Activated B cell treated with CpG ODN at 0.5 μM for 24 hours (primary cell): ENCODE results near the gene ANKS3. TPM values are rescaled to one million over a fixed set of nuclear protein-coding genes. Genes with fewer than 3 reads are reported as not detected.
A peak's percentile ranks its signal among the peaks of the same experiment; 100 is the strongest.
"Not testable (repeated sequence)": the region's sequence is repeated elsewhere in the genome, so short reads cannot be mapped to it uniquely, and the experiment has no call there.

Experiments used
- ATAC-seq: fragments of 200-7000 bp; cut with Tn5 transposase; one replicate; pipeline ENCODE4 v1.10.0; 2021; ENCODE audit warnings: low read depth, mild to moderate bottlenecking, moderate library complexity
- CTCF ChIA-PET: fragments of 350-600 bp; sonication (Branson Sonifier 250); formaldehyde crosslinking; loops from one replicate; lab custom pipeline; 2021; ENCODE audit warnings: antibody characterized with exemption; lab: Charles Lee
- POLR2A ChIA-PET: fragments of 350-600 bp; sonication (Branson Sonifier 250); formaldehyde crosslinking; loops from one replicate; lab custom pipeline; 2021; ENCODE audit warnings: antibody characterized with exemption; lab: Charles Lee
- DNase-seq: peaks from one replicate; pipeline ENCODE4 v3.0.0; 2022
- H3K27ac Mint-ChIP-seq: one replicate; pipeline ENCODE4 v1.8.0; 2020; ENCODE audit warnings: mixed read lengths
- H3K27me3 Mint-ChIP-seq: one replicate; pipeline ENCODE4 v1.8.0; 2021; ENCODE audit warnings: mixed read lengths
- H3K36me3 Mint-ChIP-seq: one replicate; pipeline ENCODE4 v1.8.0; 2021; ENCODE audit warnings: low read depth, mixed read lengths
- H3K4me1 Mint-ChIP-seq: one replicate; pipeline ENCODE4 v1.8.0; 2021; ENCODE audit warnings: mixed read lengths
- H3K4me3 Mint-ChIP-seq: one replicate; pipeline ENCODE4 v1.8.0; 2020; ENCODE audit warnings: mild to moderate bottlenecking, mixed read lengths
- H3K9me3 Mint-ChIP-seq: one replicate; pipeline ENCODE4 v1.8.0; 2020; ENCODE audit warnings: mixed read lengths
- intact Hi-C: fragments of 100-400 bp; cut with micrococcal nuclease; formaldehyde crosslinking; loops from one replicate; pipeline ENCODE4 v1.15.1; 2024
- total RNA-seq: library from RNA; stranded (reverse); gene quantifications from 2 replicates; pipeline ENCODE4 v1.2.3, GENCODE V29; 2022
- TF ChIP-seq, protein P1 (sequence below): fragments of 200-600 bp; IDR thresholded peaks from one replicate; pipeline ENCODE4 v1.8.0; 2022; ENCODE audit warnings: antibody characterized with exemption, mild to moderate bottlenecking

Gene ANKS3
- total RNA-seq, 1 donor from 2014 or later: 21.9 TPM

DNA sequence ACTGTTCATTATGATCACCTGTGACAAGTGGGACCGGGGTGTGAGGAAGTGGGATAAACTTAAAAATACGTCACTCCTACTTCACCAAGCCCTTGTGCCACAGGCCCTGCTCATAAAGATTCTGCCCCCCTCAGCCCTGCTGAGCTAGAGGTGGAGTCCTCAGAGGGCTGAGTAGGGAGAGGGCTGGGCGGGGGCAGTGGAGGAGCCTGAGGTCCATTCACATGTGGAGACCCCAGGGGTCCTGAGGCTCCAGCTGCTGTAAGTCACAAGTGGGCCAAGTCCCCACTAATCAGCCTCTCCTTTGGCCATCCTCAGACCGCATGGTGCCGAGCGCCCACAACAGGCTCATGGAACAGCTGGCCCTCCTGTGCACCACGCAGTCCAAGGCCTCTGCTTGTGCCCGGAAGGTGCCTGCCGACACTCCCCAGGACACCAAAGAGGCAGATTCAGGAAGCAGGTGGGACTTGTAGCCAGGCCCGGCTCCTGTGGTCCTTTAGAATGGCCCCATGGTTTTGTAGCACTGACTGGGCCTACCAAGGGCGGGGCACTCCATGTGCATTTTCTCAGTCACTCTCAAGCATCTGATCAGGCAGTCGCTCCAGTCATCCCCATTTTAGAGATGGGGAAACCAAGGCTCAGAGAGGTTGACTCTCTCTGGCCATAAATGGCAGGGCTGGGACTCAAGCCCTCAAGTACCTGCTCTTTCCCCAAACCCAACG lies 10.6 kb upstream of the ANKS3 start:
- DNase-seq: no peak
- H3K4me1 Mint-ChIP-seq: peaks cover 25% of the 10 kb centered on the region
- no peaks in the 10 kb centered on the region for H3K9me3 Mint-ChIP-seq
- no peak overlapping the region for H3K27ac Mint-ChIP-seq
- no peak for ATAC-seq
- ChIA-PET CTCF (no interaction called here), POLR2A (no interaction called here)
- intact Hi-C loops: no loop called here
- H3K4me3 Mint-ChIP-seq: no peak overlapping the region
- no peaks in the 10 kb centered on the region for H3K36me3 Mint-ChIP-seq
- no peaks in the 10 kb centered on the region for H3K27me3 Mint-ChIP-seq
- TF ChIP-seq, protein P1, sequence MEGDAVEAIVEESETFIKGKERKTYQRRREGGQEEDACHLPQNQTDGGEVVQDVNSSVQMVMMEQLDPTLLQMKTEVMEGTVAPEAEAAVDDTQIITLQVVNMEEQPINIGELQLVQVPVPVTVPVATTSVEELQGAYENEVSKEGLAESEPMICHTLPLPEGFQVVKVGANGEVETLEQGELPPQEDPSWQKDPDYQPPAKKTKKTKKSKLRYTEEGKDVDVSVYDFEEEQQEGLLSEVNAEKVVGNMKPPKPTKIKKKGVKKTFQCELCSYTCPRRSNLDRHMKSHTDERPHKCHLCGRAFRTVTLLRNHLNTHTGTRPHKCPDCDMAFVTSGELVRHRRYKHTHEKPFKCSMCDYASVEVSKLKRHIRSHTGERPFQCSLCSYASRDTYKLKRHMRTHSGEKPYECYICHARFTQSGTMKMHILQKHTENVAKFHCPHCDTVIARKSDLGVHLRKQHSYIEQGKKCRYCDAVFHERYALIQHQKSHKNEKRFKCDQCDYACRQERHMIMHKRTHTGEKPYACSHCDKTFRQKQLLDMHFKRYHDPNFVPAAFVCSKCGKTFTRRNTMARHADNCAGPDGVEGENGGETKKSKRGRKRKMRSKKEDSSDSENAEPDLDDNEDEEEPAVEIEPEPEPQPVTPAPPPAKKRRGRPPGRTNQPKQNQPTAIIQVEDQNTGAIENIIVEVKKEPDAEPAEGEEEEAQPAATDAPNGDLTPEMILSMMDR: no peak

DNA sequence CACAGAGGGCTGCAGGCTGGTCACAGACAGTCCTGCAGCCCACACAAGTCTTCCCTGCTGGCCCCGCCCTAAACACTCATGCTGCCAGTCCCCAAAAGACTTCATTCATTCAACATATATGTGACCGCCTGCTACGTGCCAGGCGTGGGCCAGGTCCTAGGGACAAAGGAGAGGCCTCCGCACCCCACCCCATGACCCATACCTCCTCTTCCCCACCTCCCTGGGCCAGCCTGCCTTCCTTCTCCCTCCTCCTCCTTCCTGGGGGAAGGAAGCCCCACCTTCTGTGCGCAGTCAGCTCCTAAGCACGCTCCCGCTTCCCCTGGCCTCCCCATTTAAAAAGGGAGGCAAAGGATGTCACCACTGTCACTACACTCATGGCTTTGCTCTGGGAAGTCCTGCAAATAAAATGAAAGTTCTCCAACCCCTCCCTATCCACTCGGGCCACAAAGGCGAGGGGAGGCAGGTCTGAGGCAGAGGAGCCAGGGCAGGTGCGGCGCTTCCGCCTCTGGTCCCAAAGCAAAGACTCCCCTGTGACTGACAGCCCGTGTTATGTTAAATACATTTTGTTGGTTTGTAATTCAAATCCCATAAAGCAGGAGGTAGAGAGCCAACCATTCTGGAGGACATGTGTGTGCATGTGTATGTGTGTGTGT lies 9.3 kb upstream of the ANKS3 start:
- TF ChIP-seq, protein P1: no peak
- Mint-ChIP-seq H3K36me3 (no peaks in the 10 kb centered on the region), H3K4me3 (peak overlapping the region; percentile 52), H3K27ac (no peak overlapping the region), H3K4me1 (peaks cover 22% of the 10 kb centered on the region), H3K9me3 (no peaks in the 10 kb centered on the region), H3K27me3 (no peaks in the 10 kb centered on the region)
- DNase-seq (no peak), ATAC-seq (no peak)
- ChIA-PET POLR2A (no interaction called here), CTCF (no interaction called here)
- intact Hi-C loops: no loop called here

DNA sequence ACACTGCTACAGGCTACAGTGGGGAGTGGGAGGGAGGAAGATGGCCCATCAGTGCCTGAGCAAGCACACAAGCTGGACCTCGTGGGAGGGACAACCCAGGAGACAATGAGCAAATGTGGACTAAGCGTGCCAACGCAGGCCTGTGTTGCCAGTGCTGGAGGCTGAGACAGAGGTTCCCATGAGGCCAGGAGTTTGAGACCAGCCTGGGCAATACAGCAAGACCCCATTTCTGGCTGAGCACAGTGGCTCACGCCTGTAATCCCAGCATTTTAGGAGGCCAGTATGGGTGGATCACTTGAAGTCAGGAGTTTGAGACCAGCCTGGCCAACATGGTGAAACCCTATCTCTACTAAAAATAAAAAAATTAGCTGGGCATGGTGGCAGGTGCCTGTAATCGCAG lies 4.3 kb upstream of the ANKS3 start:
- H3K27me3 Mint-ChIP-seq, H3K9me3 Mint-ChIP-seq, intact Hi-C loops, POLR2A ChIA-PET, DNase-seq, ATAC-seq, CTCF ChIA-PET, H3K36me3 Mint-ChIP-seq, H3K4me3 Mint-ChIP-seq, H3K27ac Mint-ChIP-seq: not testable (repeated sequence)
- peaks cover 16% of the 10 kb centered on the region for H3K4me1 Mint-ChIP-seq

DNA sequence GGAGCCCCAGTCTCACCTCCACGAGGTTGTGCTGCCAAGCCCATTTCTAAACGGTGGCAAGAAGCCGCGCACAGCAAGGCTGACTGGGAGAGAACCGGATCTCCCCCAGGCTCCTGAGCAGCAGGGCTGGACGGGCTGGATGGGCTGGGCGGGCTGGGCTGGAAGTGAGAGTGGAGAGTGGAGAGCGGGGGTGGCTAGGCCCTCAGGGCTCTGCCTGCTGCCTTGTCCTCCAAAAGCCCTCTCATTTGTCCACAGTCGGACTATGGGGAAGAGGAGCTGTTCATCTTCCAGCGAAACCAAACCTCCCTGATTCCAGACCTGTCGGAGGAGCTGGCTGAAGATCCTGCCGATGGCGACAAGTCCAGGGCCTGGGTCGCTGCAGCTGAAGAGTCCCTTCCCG lies 3.5 kb upstream of the ANKS3 start:
- ChIA-PET CTCF (no interaction called here), POLR2A (no interaction called here)
- ATAC-seq: no peak
- no peak overlapping the region for H3K27ac Mint-ChIP-seq
- no peak overlapping the region for H3K4me3 Mint-ChIP-seq
- intact Hi-C loops: no loop called here
- TF ChIP-seq, protein P1: no peak
- no peaks in the 10 kb centered on the region for H3K27me3 Mint-ChIP-seq
- no peaks in the 10 kb centered on the region for H3K9me3 Mint-ChIP-seq
- H3K36me3 Mint-ChIP-seq: peaks cover 5% of the 10 kb centered on the region
- DNase-seq: no peak
- H3K4me1 Mint-ChIP-seq: peaks cover 18% of the 10 kb centered on the region

DNA sequence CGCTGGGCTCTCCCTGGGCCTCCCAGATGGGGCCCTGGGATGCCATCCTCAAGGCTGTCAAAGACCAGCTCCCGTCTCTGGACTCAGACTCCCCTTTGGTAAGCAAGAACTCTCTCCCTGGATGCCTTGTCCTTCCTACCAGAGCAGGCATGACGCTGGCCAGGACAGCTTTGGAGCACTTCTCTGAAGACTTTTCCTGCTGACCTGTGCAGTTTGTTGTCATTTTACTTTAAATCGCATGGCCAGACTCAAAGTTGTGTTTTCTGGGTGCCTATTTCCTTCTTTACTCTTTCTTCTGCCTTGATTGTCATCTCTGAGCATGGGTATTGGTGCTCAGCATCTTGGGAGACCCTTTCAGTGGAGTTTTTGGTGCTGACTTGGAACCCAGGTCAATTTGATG lies 2.5 kb upstream of the ANKS3 start:
- ATAC-seq: no peak
- ChIA-PET CTCF (no interaction called here), POLR2A (no interaction called here)
- no peak overlapping the region for H3K27ac Mint-ChIP-seq
- H3K4me3 Mint-ChIP-seq: no peak overlapping the region
- no peak for DNase-seq
- peaks cover 18% of the 10 kb centered on the region for H3K4me1 Mint-ChIP-seq
- intact Hi-C loops: no loop called here
- H3K36me3 Mint-ChIP-seq: peaks cover 5% of the 10 kb centered on the region
- TF ChIP-seq, protein P1: no peak
- no peaks in the 10 kb centered on the region for H3K9me3 Mint-ChIP-seq
- no peaks in the 10 kb centered on the region for H3K27me3 Mint-ChIP-seq
